Fibroblast of the aortic adventitia (primary cell): ENCODE results near the gene SIM1. TPM values are rescaled to one million over a fixed set of nuclear protein-coding genes. Genes with fewer than 3 reads are reported as not detected.

ENCODE experiments used
- DNase-seq: peaks from one replicate; pipeline ENCODE4 v3.0.0-alpha.2; 2010; ENCODE audit warnings: low read depth
- H3K4me3 ChIP-seq: 2 replicates; pipeline ENCODE4 v1.5.1; 2011; ENCODE audit warnings: low read depth, mild to moderate bottlenecking, control low read depth, low read length, moderate library complexity
- CTCF ChIP-seq: IDR thresholded peaks from 2 replicates; pipeline ENCODE4 v1.5.1; 2011; ENCODE audit warnings: mild to moderate bottlenecking, low read length, control low read depth, inconsistent platforms; ENCODE audit not compliant: insufficient read depth
- total RNA-seq: library from RNA; depleted of rRNA; stranded (reverse); fragments of >200 nt; gene quantifications from 2 replicates; pipeline ENCODE4 v1.2.3, GENCODE V29; 2012; ENCODE audit warnings: low replicate concordance

The SIM1 gene
- under 0.01 TPM in 1 of 2 replicates, not detected in the other for total RNA-seq

GRCh38 chr6:100464903-100465700 lies at the start of gene SIM1:
Gene SIM1, minus strand, starts transcription at chr6:100464921. Its CDS starts 1,453 bp downstream, at chr6:100463468.
- no peak for DNase-seq
- H3K4me3 ChIP-seq: peak within 1 kb of the TSS; percentile 42
- no peak for TF ChIP-seq CTCF

- no peak for TF ChIP-seq CTCF
- peak; percentile 23 for DNase-seq
- H3K4me3 ChIP-seq: no peak overlapping the region
Observed at GRCh38 chr6:100512203-100512862, 47.6 kb upstream of the SIM1 start.

GRCh38 chr6:100509101-100509500 lies 44.4 kb upstream of the SIM1 start:
- H3K4me3 ChIP-seq: no peak overlapping the region
- no peak for DNase-seq
- no peak for TF ChIP-seq CTCF

- no peak overlapping the region for H3K4me3 ChIP-seq
- peak; percentile 68 for DNase-seq
- no peak for TF ChIP-seq CTCF
Observed at GRCh38 chr6:100506651-100507050, 41.9 kb upstream of the SIM1 start.

- no peak overlapping the region for H3K4me3 ChIP-seq
- TF ChIP-seq CTCF: no peak
- peak; percentile 84 for DNase-seq
Observed at GRCh38 chr6:100504786-100505737, 40.3 kb upstream of the SIM1 start.

GRCh38 chr6:100503043-100503705 lies 38.5 kb upstream of the SIM1 start:
- no peak overlapping the region for H3K4me3 ChIP-seq
- TF ChIP-seq CTCF: no peak
- no peak for DNase-seq
